Lung microvascular endothelial cell (primary cell): Measurements from ENCODE around the gene HSPA6. TPM values are rescaled to one million over a fixed set of nuclear protein-coding genes. Genes with fewer than 3 reads are reported as not detected.
"Not testable (repeated sequence)": the region's sequence is repeated elsewhere in the genome, so short reads cannot be mapped to it uniquely, and the experiment has no call there.

Experiments
- DNase-seq, 2 donors: peaks; one replicate each; pipeline versions ENCODE4 v3.0.0 to v3.0.0-alpha.2; 2010; ENCODE audit warnings: low read depth in 2 of 2
- total RNA-seq: library from RNA; depleted of rRNA; stranded (reverse); fragments of >200 nt; gene quantifications from 2 replicates; pipeline ENCODE4 v1.2.1, GENCODE V29; 2014

Gene HSPA6
- total RNA-seq, 1 donor from 2014 or later = 0.99 TPM

DNA sequence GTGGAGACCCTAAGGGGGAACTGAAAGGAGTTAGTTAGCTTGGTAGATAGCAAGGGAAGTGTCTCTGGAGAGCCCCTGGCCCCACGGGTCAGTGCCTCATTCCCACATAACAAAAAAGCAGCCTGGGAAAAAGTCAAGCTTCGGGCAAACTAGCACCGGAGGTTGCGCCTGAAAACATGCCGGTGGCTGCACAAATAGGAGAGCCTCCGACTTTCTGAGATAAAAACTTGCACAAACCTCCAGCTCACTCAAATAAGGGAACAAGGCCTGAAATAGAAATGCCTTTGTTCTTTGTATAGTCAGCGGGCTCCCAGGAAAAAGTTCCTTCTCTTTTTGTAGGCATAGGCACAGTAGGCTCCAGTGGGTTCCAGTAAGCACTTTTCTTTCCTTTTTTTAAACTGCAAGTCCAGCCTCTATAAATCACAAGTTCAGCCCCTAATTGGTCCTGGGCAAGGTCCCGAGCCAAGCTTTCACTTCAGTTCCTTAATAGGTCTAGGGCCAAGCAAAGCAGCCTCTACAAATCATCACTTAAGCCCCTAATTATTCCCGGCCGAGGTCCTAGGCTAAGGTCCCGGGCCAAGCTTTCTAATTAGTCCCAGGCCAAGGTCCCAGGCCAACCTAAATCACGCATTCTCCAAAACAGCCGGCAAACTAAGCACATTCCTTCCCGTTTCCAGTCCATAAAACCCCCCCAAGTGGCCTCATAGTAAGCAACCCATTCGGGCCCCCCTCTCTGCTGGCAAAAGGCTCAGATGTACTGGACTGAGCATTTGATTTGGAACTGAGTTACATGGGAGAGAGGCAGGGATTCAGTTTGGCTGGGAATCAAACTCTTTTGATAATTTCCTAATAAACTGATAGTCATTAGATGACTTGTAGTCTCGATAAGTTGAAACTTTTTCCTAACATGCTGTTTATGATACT is 8.6 kb downstream of the HSPA6 start:
- DNase-seq = not testable (repeated sequence)

DNA sequence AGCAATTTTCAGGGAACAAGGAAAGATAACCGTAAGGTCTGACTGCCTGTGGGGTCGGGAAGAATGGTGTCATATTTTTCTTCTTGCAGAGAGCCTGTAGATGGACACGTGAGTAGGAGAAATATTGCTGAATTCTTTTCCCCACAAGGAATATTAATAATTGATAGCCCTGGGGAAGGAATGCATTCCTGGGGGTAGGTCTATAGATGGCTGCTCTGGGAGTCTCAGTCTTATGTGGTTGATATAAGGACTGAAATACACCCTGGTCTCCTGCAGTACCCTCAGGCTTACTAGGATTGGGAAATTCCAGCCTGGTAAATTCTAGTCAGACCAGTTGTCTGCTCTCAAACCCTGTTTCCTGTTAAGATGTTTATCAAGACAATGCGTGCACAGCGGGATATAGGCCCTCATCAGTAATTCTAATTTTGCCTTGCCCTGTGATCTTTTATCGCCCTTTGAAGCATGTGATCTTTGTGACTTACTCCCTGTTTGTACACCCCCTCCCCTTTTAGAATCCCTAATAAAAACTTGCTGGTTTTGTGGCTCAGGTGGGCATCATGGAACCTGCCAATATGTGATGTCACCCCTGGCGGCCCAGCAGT is 12.8 kb downstream of the HSPA6 start:
- not testable (repeated sequence) for DNase-seq

DNA sequence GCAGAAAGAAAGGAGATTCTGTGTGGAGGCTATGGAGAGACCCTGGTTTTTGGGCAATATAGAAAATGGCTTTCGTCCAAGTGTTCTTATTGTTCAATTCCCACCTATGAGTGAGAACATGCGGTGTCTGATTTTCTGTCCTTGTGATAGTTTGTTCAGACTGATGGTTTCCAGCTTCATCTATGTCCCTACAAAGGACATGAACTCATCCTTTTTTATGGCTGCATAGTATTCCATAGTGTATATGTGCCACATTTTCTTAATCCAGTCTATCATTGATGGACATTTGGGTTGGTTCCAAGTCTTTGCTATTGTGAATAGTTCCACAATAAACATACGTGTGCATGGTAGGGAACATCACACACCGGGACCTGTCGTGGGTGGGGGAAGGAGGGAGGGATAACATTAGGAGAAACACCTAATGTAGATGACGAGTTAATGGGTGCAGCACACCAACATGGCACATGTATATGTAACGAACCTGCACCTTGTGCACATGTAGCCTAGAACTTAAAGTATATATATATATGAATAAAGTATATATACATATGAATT is 14.7 kb downstream of the HSPA6 start:
- DNase-seq = not testable (repeated sequence)

DNA sequence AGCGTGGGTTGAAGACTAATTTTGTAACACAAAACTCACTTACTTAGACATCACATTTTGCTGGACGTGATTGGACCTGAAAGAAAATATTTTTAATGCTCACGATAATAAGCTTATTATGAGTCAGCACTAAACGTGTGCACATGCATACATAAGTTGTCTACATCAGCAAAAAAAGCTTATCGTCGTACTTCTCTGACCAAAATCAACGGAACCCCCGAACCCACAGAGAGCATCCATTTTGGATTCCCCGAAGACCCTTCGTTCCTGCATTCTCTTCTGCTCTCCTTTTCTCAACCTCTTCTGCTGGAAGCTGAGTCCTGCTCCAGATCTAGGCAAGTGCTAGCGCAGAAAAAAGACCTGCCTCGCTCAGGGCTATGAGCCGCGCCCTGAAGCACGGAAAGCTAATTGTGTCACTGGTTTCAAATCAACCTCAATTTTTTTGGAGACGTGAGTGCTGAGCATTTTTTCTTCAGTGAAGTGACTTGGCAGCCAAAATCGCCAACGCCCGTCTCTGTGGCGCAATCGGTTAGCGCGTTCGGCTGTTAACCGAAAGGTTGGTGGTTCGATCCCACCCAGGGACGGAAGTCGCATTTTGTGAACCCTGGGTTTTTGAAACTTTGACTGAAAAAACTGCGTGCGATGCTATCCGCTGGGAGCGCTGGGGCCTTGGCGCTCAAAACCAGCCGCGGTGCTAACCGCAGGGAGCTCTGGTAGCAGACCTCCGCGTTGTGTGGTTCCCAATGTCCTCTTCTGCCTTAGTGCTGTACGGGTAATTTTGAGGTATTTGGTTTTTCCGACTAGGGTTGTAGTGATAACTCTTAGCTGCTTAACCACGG is 15.6 kb downstream of the HSPA6 start:
- DNase-seq = peak; percentile 62 to 70

DNA sequence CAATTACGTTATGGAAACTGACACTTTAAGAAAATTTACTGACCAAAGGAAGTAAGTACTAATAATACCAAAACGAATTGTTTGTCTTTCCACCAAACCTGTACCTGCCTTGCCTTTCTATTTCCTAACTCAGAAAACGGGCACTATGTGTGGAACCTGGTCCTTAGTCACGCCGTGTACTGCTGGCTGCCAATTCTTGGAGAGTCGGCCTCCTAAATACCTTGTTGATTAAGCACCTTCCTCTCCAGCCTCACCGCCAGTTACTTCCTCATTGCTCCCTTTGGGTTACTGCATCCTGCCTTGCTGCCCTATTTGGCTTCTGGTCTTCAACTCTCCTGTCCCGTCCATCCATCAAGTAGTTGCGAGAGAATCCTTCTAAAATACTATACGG is 16.2 kb downstream of the HSPA6 start:
- not testable (repeated sequence) for DNase-seq

DNA sequence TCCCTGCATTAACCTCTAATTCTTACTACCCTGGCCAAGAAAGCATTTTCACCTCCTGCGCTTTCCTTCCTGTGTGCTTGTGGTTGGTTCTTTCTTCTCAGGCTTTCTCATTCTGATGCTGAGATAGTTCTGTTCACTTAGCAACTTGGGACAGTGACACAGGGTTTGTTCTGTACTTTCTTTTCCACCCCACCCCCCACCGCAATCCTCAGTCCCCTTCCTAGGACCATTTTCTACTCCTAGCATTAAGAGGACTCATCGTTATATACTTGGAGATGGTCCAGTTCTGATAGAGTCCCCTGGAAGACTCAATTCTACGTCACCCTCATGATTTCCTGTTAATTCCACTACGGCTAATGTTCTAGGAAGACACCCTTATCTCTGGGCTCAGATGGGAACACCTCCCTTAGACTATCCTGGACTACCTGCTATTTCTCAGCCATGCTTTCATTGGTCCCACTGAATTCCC is 17.8 kb downstream of the HSPA6 start:
- DNase-seq = not testable (repeated sequence)

DNA sequence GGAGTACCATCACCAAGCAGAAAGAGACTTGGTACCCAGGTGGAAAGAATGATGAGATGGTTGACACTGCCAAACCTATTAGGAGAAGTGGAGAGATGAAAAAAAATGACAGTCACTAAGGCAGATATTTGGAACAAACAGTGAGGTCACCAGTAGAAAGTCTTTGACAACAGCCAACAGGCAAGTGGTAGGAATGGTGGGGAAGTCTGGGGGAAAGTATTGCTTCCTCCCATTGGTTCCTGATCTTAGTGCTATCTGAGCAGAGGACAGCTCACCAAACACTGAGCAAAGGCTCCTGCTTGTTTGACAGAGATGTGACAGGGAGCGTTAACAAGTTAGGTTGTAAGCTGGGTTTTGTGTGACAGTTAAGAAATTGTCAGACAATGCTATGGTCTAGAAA is 18.8 kb downstream of the HSPA6 start:
- not testable (repeated sequence) for DNase-seq

DNA sequence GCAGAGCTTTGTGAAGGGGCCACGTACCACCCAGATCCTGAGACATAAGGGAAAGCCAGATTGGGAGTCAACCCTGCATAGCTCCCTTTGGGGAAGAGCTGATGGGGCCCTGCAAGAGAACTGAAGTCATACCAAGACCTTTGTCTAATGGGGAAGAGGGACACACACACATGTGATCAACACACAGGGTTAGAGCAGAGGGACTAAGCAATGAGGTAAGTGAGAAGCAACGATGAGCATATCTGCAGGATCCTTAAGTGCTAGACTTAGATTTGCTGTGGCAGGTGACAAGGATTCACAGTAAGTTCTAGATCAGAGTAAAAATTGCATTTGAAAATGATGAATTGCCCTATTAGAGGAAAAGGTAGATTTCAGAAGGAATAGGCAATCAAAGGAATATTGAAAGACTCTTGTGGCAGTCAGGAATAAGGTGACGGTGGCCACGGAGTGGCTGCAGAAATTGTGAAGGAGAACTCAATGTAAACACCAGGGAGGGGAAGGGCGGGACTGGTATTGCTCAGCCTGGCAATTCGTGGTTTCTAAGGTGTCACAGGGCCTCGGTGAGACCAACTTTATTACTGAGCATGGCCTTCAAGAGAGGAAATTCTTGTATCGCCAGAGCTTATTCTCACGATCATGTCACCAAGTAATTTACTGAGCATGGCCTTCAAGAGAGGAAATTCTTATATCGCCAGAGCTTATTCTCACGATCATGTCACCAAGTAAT is 20.8 kb downstream of the HSPA6 start:
- not testable (repeated sequence) for DNase-seq

DNA sequence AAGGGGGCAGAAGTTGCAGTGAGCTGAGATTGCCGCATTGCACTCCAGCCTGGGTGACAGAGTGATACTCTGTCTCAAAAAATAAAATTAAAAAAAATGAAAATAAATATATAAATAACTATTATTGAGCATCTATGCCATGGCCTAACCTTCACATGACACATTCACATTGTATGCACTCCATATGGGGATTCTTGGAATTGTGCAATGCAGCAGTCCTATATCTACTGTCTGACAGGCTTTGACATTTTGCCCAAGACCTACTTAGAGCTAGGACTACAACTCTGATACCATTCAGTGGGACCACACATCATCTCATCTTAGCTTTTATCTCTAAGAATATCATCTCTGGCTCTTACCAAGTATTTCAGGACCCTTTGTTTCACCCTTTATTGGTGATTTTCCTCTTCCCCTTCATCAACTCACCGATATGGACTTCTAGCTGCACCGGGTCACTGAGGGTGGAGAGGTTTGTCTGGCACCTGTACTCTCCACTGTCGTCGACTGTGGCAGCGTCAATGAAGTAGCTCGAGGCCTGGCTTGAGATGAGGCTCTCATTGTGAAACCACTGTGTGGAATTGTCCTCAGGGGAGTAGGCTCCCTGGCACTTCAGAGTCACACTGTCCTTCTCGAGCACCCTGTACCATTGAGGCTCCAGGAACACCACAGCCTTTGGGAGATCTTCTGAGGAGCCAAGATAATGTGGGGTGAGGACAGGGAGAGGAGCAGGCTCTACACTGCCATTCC is 23.8 kb downstream of the HSPA6 start:
- DNase-seq = not testable (repeated sequence)

DNA sequence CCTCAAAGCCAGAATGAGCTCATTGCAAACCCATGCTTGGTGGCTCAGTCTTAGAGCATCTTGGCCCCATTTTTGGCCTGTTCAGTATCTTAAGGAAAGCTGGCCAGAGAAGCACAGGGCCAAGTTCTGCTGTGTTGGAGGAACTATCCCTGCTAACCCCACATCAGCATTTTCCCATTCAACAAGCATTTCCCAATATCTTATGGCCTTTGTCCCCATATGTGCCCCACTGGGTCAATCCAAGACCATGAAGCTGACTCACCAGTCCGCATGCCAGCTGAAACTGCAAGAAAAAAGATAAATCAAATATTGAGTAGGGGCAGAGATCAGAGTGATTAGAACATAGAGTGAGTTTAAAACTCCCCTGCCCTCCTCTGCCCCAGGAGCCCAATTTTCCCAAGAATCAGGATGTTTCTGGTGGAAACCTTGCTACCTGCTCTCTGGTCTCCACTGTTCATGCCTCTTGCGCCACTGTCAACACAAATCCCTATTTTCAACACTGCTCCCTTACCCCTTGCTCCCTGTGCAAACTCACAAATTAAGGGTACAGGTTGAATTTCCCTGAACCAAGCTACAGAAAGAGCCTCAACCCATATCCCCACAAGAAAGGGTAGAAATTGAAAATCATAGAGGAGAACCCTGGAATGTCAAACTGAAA is 24.5 kb downstream of the HSPA6 start:
- DNase-seq = not testable (repeated sequence)

DNA sequence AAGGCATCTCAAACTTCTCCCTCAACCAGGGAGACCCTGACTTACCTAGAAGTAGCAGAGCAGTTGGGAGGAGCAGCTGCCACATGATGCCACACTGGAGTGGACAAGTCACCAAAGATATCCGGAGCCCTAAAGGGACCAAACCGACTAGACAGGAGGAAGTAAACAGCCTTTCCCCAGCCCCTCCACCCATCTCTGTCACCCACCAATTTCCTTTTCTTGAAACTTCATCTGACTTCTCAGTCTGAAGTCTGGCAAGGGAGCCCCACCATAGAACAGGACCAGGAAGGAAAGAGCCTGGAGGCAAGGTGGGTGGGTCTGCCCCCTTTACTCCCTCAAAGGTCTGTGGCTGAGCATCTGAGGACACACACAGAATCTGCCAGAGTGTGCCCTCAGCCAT is 25.3 kb downstream of the HSPA6 start, which contains the start of gene FCGR3A:
Gene FCGR3A, minus strand, starts transcription at position 167 of the 400 bp plus-strand sequence. Its CDS starts 82 bp downstream, at position 85.
- no peak for DNase-seq

DNA sequence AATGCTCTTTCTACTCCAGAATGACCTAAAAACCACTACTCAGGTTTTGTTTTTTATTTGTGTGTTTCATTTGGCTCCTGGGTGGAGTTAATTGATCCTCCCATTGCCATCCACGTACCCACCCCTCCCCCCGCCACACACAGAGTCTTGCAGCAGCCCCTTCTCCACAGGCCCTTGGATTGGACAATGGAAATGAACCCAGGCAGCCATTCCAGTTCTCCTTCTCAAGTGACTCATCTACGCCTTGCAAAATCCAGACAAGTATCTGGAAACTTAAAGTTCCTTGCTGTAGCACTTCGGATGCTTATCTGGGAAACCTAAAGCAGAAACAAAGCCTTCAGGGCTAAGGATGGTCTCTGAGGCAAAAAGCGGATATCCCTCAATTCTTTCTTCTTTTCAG is 26.6 kb downstream of the HSPA6 start:
- not testable (repeated sequence) for DNase-seq

DNA sequence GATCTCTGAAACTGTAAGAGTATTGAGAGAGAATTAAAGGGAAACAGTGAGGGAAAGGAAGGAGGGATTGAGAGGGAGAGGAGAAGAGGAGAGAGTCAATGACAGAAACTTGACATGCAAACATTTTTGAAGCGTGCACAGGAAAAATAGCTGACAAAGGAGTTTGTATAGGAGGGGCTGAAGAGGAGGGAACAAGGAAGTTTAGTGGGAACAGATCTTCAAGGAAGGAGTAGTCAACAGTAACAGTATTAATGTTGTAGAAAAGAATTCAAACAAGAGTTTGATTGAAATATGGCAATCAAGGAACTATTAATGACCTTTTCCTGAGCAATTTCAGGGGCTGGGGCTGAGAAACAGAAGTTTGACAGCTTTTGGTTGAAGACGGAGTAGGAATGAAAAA is 29.3 kb downstream of the HSPA6 start:
- not testable (repeated sequence) for DNase-seq

DNA sequence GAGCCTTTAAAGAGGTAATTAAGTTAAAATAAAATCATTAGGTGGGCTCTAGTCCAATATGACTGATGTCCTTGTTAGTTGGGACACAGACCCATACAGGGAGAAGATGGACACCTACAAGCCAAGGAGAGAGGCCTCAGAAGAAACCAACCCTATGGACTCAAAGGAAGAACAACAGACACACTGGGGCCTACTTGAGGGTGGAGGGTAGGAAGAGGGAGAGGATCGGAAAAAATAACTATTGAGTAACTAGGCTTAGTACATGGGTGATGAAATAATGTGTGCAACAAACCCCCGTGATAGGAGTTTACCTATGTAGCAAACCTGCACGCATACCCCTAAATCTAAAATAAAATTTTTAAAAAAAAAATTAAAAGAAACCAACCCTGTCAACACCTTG is 30.0 kb downstream of the HSPA6 start:
- DNase-seq = not testable (repeated sequence)

DNA sequence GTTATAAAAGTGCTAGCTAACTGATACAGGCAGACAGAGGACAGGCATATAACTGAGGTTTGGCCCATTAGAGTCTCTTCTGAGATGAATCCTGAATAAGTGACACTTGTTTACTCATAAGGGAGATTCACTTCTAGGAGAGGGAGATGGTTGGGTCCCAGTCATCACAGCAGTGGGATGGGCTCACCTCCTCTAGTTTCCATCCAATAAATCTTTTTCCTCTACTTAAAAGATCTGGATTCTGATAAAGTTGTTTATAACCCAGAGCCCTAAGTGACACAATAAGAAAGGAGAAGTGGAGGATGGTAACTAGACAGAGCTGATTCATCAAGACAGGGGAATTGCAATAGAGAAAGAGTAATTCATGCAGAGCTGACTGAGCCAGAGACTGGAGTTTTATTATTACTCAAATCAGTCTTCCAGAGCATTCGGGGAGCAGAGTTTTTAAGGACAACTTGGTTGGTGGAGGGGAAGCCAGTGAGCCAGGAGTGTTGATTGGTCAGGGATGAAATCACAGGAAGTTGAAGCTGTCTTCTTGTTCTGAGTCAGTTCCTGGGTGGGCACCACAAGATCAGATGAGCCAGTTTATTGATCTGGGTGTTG is 30.6 kb downstream of the HSPA6 start:
- not testable (repeated sequence) for DNase-seq

DNA sequence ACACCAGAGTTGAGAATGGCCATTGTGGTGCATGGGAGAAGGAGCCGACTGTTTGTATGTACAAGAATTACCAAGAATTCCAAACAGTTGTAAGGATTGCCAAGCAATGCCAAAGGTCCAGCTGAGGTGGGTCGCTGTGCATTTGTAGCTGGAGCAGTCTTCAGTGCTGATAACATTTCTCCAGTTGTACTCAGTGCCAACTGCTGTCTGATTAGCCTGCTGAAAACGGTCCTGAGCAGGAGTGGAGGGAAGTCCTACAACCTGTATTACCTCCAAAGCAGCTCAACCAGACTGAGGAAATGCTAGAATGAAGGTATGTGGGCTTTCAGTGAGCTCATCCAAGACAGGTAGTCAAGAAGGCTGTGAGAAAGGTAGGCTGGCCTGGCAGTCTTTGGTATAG is 31.8 kb downstream of the HSPA6 start:
- not testable (repeated sequence) for DNase-seq

DNA sequence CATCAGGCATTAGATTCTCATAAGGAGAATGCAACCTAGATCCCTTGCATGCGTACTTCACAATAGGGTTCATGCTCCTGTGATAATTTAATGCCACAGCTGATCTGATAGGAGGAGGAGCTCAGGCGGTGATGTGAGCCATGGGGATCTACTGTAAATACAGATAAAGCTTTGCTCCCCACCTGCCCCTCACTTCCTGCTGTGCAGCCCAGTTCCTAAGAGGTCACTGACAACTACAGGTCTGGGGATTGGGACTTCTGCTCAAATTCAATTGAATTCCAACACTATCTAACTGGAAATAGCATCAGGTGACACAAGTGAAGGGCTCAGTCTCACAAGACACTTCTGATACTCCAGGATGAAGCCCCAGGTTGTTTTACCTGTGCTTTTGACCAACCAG is 32.6 kb downstream of the HSPA6 start:
- not testable (repeated sequence) for DNase-seq

DNA sequence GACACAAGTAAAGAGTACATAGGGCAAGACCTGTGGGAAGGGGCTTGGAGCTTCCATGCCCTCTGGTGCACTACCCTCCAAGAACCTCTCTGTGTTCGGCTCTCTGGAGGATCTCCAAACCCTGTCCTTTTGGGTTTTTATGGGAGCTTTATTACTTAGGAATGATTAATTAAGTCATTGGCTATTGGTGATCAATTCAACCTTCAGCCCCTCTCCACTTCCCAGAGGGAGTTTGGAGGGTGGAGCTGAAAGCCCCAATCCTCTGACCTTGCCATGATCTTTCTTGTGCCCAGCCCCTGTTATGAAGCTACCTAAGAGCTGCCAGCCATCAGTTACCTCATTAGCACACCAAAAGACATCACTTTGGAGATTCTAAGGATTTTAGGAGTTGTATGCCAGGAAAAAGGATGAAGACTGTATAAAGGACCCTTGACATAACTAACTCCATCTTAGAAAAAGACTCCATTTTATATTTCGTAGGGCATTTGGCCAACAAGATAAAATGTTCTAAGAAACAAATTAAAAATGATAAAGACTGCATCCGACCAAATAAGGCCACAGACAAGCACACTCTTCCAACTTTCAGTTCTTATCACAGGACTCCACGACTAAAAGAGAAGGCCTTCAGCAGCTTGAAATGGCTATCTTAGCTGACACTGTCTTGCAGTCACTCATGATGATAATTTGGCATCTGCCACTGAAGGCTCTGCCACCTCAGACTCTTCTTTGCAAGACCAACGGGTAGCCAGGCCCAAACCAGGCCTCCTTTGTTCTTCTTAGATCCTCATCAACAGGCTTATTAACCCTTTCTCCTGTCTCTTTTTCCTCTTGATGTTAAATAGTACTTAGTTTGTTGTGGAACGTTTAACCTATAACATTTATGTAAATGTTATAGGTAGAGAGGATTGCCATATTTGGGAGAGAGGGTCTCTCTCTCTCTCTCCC is 33.4 kb downstream of the HSPA6 start:
- DNase-seq = not testable (repeated sequence)
